ENCODE results near the gene PHACTR3. TPM values are rescaled to one million over a fixed set of nuclear protein-coding genes. Genes with fewer than 3 reads are reported as not detected.

Gene PHACTR3
- total RNA-seq, 1 donor from 2014 or later, result 0.51 TPM

DNA sequence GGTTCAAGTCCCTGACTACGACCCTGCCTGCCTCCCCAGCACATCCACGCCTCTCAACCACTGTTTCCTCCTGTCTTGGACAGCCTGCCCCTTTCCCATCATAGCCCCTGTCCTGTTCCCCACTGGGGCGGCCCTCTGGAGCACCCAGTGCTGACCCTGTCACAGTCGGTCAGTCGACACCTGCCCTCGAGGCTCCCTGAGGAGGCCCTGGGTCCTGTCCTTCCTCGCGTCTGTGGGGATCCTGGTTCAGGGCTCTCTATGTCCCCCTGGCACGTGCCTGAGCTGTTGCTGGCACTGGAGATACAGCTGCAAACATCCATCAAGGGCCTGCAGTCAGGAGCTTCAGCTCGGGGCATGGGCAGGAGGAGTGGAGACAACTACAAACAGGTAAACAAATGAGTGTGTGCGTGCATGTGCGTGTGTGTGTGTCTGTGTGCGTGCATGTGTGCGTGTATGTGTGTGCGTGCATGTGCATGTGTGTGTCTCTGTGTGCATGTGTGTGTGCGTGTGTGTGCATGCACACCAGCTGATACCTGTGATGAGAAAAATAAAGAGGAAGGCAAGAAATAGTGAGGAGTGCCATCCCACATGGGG lies 132.8 kb downstream of the PHACTR3 start:
- no peak for DNase-seq

- no peak for DNase-seq
Measured at GRCh38 chr20:59737816-59738215, 133.5 kb downstream of the PHACTR3 start.

GRCh38 chr20:59738851-59739250 lies 134.5 kb downstream of the PHACTR3 start:
- no peak for DNase-seq

- no peak for DNase-seq
Measured at GRCh38 chr20:59740621-59741020, 136.3 kb downstream of the PHACTR3 start.

DNA sequence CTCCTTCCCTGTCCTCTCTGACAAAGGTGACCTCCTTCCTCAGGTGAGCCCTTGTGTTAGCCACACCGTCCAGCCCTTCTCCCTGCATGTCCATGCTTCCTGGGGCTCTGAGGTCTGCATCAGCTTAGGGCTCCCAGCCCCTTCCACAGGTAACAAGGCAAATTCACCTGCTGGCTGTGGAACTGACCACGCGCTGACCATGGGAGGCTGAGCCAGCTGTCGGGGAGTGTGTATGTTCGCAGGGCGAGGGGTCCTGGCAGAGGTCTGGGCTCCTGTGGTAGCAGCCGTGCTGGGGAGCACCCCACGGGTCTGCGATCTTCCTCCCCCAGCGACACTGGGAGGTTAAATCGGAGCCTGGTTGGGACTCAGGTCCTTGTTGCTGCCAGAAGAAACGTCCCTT lies 136.7 kb downstream of the PHACTR3 start:
- DNase-seq, result no peak

DNA sequence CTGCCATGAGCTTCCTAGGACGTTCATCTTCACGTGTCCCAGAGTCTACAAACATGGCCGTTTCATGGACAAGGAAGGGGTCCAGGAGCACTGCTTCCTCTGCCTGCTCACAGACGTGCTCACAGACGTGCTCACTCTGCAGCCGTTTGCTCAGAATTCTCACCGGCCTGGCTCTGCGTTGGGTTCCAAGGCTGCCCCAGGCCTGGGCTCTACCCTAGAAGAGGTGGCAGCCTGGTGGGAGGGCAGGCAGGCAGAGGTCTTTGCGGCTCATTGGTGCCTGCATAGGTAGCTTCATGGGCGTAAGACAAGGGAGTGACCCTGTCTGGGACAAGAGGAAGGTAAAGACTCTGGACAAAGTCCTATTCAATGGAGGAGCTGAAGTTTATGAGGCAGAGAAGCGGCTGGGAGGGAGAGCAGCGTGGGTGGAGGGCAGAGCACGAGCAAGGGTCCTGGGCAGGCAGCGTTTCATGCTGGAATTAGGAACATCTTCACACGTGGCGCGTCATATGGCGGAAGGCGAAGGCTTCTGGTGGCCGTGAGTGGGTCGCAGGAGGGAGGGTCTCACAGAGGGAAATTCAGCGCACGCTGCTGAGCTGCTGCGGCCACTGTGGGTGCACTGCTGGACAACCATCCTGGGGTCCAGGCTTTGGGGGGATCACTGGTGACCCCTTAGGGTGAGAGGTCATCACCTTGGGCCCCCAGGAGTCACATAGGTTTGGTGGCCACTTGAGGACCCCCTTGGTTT lies 138.2 kb downstream of the PHACTR3 start:
- DNase-seq, result no peak

DNA sequence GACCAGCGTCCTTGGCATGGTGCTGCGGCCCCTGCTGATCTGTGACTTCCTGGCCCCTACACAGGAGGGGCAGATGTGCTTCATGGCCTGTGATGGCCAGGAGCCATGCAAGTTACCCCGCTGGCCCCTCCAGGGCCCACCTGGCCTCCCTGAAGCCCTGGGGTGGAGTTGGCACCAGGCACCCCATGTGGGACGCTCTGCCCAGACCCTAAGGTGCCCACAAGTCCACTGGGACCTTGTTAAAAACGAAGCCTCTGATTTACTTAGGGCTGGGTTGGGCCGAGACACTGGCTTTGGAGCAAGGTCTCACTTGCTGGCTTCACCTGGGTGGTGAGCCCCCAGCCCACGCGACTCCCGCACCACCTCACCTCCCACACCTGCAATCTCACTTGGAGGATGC lies 139.0 kb downstream of the PHACTR3 start:
- DNase-seq, result no peak

DNA sequence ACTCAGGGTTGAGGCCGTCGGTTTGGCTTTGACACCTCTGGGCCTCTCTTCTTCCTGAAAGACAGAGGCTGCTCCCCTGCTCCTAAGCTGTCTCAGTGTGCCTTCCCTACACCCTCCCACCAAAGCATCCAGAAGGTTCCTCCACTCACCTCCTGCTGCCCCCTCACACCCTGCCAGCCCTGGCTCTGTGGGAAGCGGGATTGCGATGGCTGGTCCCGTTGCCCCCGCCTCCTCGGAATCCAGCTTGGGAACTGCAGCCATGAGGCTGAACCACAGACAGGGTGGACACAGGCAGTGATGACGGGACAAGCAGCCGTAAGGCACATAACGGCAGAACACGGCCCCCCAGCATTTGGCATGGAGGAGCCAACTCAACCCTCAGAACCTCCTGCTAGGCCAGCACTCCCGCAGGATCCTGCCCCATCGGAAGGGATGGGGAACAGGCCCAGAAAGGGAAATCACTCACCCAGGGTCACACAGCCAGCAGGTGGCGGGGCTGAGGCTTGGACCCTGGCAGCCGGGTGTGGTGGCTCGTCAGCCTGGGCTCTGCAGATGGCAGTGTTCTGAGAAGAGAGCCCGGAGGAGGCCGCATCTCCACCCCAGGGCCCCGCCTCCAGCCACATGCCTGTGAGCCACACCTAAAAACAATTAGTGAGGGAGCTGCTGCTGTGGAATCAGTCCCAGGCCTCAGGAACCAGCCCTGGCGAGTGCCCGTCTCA lies 139.6 kb downstream of the PHACTR3 start:
- DNase-seq, result no peak

- no peak for DNase-seq
Measured at GRCh38 chr20:59744756-59745155, 140.4 kb downstream of the PHACTR3 start.

DNA sequence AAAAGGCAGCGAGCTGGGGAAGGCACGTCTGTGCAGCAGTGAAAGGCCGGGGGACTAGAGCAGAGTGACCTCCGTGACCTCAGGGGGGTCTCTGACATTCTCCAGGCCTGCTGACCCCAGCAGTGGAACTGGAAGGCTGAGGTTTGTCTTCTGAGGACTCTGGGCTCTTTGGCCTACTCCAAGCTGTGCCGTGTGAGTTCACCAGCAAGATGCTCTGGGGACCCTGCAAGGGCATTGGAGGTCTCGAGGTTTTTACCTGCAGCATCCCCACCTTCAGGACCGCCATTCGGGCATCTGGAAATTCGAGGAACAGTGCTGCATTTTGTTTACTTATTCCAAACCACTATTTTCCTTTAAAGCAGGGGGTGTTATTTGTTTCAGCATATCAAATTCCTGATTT lies 140.9 kb downstream of the PHACTR3 start:
- no peak for DNase-seq

DNA sequence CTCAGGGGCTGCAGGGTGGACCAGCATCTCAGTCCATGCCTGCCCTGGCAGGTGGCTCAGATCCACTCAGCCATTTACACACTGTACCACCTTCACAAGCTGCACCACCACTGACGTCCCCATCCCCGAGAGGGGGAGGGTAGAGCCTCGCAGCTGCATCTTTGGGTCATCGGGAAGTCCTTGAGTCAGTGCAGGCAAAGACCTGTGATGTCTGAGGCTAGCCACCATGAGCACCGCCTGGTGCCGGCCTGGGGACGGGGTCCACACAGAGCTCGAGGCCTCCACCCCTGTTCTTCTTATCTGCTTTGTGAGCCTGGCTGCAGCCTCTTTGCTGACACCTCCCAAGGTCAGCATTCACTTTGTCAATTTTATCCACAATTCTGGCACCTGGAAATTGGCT lies 141.4 kb downstream of the PHACTR3 start:
- DNase-seq, result no peak

DNA sequence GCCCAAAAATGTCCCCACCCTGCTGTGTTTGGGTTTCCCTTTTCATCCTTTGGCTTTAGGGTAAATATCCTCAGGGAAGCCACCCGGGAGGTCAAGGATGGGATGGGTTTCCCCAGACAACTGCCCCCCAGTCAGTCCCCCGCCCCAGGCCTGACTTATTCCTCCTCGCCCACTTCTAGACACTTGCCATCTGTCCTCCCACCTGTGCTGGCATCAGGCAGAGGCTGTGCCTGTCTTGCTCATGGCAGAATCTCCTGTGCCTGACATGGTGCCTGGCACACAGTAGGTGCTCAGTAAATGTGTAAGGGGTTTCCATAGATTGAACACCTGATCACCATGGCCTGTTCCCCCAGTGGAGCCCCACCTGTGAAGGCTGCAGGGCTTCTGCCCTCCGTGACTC lies 141.8 kb downstream of the PHACTR3 start:
- no peak for DNase-seq

GRCh38 chr20:59747671-59748515 lies 143.6 kb downstream of the PHACTR3 start:
- no peak for DNase-seq

DNA sequence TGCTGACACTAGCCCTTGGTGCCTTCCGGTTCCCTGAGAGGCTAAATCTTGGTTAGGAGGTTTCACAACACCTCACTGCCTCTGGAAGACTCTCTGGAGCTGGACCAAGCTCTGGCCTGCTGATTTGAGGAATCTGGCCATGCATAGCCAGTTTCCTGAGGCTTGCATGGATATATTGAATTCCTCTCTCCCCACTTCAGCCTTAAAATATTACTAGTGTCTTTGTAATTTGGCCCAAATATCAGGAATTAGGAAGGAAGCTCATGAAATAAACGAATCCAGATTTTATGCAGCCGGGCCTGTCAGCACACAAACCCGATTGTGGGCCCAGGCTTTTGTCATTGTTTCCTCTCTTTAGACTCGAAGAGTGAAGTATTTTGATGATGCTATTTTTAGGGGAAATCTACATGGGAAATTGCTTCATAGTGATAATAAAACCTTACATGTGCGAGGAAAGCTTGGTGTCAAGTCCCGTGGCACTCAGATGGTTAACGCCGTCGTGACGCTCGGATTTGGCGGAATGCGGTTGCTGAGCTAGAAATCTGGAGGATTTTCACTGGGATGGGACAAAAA lies 144.4 kb downstream of the PHACTR3 start:
- DNase-seq, result no peak

DNA sequence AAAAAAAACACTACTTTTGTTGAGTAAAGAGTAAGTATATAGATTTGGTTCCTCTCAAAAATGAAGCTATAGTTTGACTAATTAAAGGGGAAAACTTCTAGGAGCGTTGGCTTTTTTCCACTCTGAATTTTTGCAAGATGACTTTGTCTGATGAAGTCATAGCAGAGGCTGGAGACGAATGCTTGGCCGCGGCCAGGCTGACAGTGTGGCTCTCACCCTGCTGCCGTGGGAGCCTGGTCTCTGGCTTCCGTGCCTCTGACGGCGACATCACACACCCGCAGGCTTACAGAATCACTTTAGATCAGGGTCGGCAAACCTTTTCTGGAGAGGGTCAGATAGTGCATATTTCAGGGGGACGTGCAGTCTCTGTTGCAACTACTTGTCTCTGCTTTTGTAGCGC lies 145.0 kb downstream of the PHACTR3 start:
- DNase-seq, result no peak

DNA sequence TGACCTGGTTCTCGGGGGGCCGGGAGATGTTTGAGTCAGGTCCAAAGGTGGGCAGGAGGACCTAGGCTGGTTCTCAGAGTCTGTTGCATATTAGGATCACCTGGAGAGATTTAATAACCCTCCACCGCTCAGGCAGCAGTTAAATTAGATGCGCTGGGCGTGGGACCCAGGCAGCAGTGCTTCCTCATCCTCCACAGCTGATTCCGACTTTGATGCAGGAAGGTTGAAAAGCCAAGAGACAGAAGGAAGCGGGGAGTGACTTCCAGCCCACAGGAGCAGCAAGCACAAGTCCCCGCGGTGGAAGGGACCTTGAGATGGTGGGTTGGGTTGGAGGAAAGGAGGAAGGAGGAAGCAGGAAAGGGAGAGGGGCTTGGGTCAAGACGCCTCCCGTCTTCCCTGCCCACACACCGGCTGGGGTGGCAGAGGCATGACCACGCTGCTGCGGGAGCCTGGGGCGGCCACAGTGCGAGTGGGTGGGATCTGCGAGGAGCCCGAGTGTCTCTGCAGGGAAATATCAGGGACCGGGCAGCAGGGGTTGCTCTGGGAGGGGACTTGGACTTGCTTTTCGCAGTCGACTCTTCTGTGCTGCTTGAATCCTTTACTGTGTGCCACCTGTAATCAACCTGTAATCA lies 146.0 kb downstream of the PHACTR3 start:
- no peak for DNase-seq

GRCh38 chr20:59751075-59751711 lies 146.9 kb downstream of the PHACTR3 start:
- peak; percentile 43 for DNase-seq

GRCh38 chr20:59752101-59752586 lies 147.8 kb downstream of the PHACTR3 start:
- no peak for DNase-seq

GRCh38 chr20:59752704-59753460 lies 148.5 kb downstream of the PHACTR3 start:
- DNase-seq, result no peak

DNA sequence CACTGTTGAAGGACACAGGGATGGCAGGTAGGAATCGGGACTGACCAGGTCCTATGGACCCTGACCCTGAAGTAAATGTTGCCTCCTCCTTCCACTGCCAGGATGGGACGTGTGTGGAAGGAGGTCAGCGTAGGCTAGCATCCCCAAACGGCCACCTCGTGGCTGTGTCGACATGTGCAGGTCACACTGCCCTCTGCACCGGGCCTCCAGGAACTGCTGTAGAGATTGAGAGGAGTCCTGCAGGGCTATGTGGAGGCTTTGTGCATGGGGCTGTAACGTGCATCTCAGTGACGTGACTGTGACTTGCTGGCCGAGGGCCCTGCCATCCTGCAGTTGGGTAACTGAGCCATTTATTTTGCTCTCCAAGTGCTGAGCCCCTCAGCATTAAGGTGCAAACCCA lies 149.5 kb downstream of the PHACTR3 start:
- DNase-seq, result no peak

- no peak for DNase-seq
Measured at GRCh38 chr20:59754551-59754950, 150.2 kb downstream of the PHACTR3 start.

Measured in dermis blood vessel endothelial cell (primary cell).